ENCODE measurements around the gene P2RX2.

P2RX2 gene

GRCh38 chr12:132639956-132640520, 21.5 kb downstream of the P2RX2 start:
- H3K36me3 ChIP-seq (ENCODE audit: insufficient read depth, low read length), result peaks cover 26% of the 10 kb centered on the region

GRCh38 chr12:132640936-132641335, 22.4 kb downstream of the P2RX2 start:
- H3K36me3 ChIP-seq (ENCODE audit: insufficient read depth, low read length), result peaks cover 20% of the 10 kb centered on the region

More at GRCh38 chr12:132639956-132640520, 21.5 kb downstream of the P2RX2 start:
- H3K9me3 ChIP-seq (ENCODE audit: control insufficient read depth, insufficient read depth, low read length), result no peaks in the 10 kb centered on the region
- H3K4me1 ChIP-seq (ENCODE audit: insufficient read depth, low read length), result no peaks in the 10 kb centered on the region
- H3K9ac ChIP-seq (ENCODE audit: low read depth, low read length), result no peak overlapping the region

GRCh38 chr12:132641811-132642650, 23.5 kb downstream of the P2RX2 start:
- Histone ChIP-seq H3K36me3 (ENCODE audit: insufficient read depth, low read length) (peaks cover 13% of the 10 kb centered on the region), H3K9me3 (ENCODE audit: control insufficient read depth, insufficient read depth, low read length) (no peaks in the 10 kb centered on the region), H3K9ac (ENCODE audit: low read depth, low read length) (no peak overlapping the region), H3K4me1 (ENCODE audit: insufficient read depth, low read length) (no peaks in the 10 kb centered on the region)

More at GRCh38 chr12:132640936-132641335, 22.4 kb downstream of the P2RX2 start:
- Histone ChIP-seq H3K9me3 (ENCODE audit: control insufficient read depth, insufficient read depth, low read length) (no peaks in the 10 kb centered on the region), H3K4me1 (ENCODE audit: insufficient read depth, low read length) (no peaks in the 10 kb centered on the region), H3K9ac (ENCODE audit: low read depth, low read length) (no peak overlapping the region)

DNA sequence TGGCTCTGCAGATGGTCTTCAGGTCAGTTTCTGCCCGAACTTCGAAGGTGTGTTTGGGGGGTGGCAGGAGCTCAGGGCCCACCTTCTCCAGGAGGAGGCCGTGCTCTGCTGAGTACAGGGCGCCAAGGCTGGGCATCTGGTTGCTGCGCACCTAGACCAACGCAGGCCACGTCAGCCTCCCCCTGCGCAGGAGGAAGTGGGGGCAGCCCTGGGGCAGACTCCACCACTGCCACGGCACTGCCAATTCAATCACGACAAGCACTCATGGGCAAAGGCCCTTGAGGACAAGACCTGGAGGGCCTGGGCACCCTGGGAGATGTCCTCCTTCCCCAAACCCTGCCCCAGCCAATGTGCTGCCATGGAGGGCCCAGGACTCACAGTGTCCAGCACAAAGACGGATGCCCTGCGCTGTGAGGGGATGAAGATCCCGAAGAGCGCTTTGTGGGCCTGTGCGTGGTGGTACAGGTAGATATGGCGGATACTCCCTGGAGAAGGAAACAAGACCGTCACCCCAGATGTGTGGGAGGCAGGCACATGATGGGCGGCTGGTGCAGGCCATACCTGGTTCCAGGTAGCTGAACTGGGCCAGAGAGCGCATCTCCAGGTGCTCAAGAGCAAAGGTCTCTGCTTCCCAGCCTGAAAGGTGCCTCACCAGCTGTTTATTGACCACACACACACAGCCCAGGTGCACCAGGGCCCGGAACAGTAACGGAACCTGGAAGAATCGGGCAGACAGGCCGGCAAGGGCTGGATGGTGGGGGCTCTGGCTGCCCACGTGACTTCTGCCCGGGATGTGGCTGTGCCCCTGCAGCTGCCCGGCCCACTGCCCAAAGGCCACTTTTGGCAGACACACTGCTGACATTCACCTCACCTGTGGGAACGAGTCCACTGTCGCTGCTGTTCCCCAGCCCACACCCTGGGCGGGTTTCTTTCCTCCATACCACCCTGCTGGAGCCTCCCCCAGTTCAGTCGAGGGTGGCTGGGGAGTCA, 24.6 kb downstream of the P2RX2 start:
- no peaks in the 10 kb centered on the region for H3K4me1 ChIP-seq (ENCODE audit: insufficient read depth, low read length)
- H3K9me3 ChIP-seq (ENCODE audit: control insufficient read depth, insufficient read depth, low read length), result no peaks in the 10 kb centered on the region
- peaks cover 13% of the 10 kb centered on the region for H3K36me3 ChIP-seq (ENCODE audit: insufficient read depth, low read length)
- H3K9ac ChIP-seq (ENCODE audit: low read depth, low read length), result no peak overlapping the region

GRCh38 chr12:132646850-132647249, 28.3 kb downstream of the P2RX2 start:
- no peaks in the 10 kb centered on the region for H3K4me1 ChIP-seq (ENCODE audit: insufficient read depth, low read length)
- no peaks in the 10 kb centered on the region for H3K9me3 ChIP-seq (ENCODE audit: control insufficient read depth, insufficient read depth, low read length)
- H3K36me3 ChIP-seq (ENCODE audit: insufficient read depth, low read length), result peaks cover 22% of the 10 kb centered on the region
- no peak overlapping the region for H3K9ac ChIP-seq (ENCODE audit: low read depth, low read length)

DNA sequence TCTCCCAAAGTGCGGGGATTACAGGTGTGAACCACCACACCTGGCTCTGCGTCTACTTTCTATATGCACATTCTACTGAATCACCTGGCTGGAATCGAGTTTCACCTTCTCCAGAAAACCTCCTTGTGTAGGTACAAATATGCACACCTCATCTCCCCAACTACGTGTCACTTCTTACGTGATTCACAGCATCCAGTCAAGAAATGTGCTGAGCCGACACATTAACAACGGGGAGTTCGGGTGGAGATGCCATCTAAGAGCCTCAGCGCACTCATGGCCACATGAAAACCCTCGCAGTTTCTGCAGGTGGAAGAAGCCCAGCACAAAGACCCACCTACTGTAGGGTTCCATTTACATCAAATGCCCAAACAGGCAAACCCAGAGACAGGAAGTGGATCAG, 29.3 kb downstream of the P2RX2 start:
- no peaks in the 10 kb centered on the region for H3K9me3 ChIP-seq (ENCODE audit: control insufficient read depth, insufficient read depth, low read length)
- H3K36me3 ChIP-seq (ENCODE audit: insufficient read depth, low read length), result peaks cover 22% of the 10 kb centered on the region
- H3K9ac ChIP-seq (ENCODE audit: low read depth, low read length), result no peak overlapping the region
- H3K4me1 ChIP-seq (ENCODE audit: insufficient read depth, low read length), result no peaks in the 10 kb centered on the region

DNA sequence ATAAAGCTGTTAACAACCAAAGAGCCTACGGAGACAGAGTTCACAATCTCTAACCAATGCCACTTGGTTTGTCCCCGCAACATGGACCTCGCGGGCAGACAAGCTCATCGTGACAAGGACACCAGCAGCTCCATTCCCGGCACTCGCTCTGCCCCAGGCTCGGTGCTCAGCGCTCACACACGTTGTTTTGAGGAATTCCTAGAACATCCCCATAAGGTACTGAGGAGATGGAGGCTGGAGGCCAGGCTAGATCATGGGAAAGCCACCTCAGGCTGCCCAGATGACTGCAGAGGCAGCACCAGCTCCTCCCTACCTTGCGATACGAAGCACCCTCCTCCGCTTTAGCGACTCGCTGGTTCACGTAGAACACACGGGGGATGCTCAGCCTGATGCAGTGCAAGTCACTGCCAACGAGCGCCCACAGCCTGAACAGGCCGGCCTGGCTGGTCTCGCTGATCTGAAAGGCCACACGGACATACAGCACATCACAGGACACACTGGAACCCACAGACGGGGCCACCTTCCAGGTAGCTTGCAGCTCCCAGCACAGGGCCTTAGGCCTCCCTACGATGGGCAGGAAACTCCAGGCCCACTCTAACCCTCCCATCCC, 30.1 kb downstream of the P2RX2 start:
- H3K9ac ChIP-seq (ENCODE audit: low read depth, low read length), result no peak overlapping the region
- H3K36me3 ChIP-seq (ENCODE audit: insufficient read depth, low read length), result peaks cover 22% of the 10 kb centered on the region
- H3K9me3 ChIP-seq (ENCODE audit: control insufficient read depth, insufficient read depth, low read length), result no peaks in the 10 kb centered on the region
- no peaks in the 10 kb centered on the region for H3K4me1 ChIP-seq (ENCODE audit: insufficient read depth, low read length)

DNA sequence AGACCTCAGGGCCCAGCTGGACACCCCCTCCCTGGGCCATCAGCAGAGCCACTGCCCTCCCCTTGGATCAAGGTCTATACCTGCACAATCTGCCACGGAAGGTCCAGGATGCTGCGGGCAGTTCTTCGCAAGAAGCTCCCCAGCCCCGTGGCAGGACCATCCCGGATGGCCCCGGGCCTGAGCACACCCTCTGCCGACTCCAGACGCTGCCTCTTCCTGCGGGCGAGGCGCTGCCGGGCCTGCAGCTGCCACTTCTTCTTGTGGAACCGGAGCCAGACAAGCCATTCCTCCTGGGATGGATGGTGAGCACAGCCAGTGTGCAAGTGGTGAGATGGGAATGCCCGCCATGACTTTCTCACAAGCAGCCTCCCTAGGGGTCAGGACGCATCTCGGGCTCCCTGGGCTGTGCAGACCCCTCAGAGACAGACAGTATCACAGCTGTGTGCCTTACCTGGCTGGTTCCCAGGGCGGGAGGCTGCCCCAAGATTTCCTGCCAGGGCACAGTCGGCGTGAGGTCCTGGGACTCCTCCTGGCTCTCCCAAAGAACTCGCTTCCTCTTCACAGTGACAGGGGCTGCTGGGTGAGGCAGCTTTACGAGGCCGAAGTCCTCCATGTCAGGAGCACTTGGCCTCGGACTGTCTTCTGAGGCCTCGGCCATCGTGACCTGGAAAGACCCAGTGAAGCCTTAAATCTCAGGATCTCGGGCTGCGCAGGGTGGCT, 30.8 kb downstream of the P2RX2 start:
- H3K9me3 ChIP-seq (ENCODE audit: control insufficient read depth, insufficient read depth, low read length), result no peaks in the 10 kb centered on the region
- no peaks in the 10 kb centered on the region for H3K4me1 ChIP-seq (ENCODE audit: insufficient read depth, low read length)
- no peak overlapping the region for H3K9ac ChIP-seq (ENCODE audit: low read depth, low read length)
- peaks cover 22% of the 10 kb centered on the region for H3K36me3 ChIP-seq (ENCODE audit: insufficient read depth, low read length)

- H3K4me1 ChIP-seq (ENCODE audit: insufficient read depth, low read length), result no peaks in the 10 kb centered on the region
- peaks cover 22% of the 10 kb centered on the region for H3K36me3 ChIP-seq (ENCODE audit: insufficient read depth, low read length)
- no peak overlapping the region for H3K9ac ChIP-seq (ENCODE audit: low read depth, low read length)
- H3K9me3 ChIP-seq (ENCODE audit: control insufficient read depth, insufficient read depth, low read length), result no peaks in the 10 kb centered on the region
Measured at GRCh38 chr12:132651444-132652100, 33.0 kb downstream of the P2RX2 start.

GRCh38 chr12:132653567-132654290, 35.2 kb downstream of the P2RX2 start:
- Histone ChIP-seq H3K9ac (ENCODE audit: low read depth, low read length) (no peak overlapping the region), H3K9me3 (ENCODE audit: control insufficient read depth, insufficient read depth, low read length) (no peaks in the 10 kb centered on the region), H3K4me1 (ENCODE audit: insufficient read depth, low read length) (no peaks in the 10 kb centered on the region), H3K36me3 (ENCODE audit: insufficient read depth, low read length) (peaks cover 23% of the 10 kb centered on the region)

GRCh38 chr12:132657004-132657727, 38.6 kb downstream of the P2RX2 start:
- H3K9ac ChIP-seq (ENCODE audit: low read depth, low read length), result no peak overlapping the region
- peaks cover 31% of the 10 kb centered on the region for H3K36me3 ChIP-seq (ENCODE audit: insufficient read depth, low read length)
- no peaks in the 10 kb centered on the region for H3K4me1 ChIP-seq (ENCODE audit: insufficient read depth, low read length)
- no peaks in the 10 kb centered on the region for H3K9me3 ChIP-seq (ENCODE audit: control insufficient read depth, insufficient read depth, low read length)

- Histone ChIP-seq H3K4me1 (ENCODE audit: insufficient read depth, low read length) (no peaks in the 10 kb centered on the region), H3K9ac (ENCODE audit: low read depth, low read length) (no peak overlapping the region), H3K9me3 (ENCODE audit: control insufficient read depth, insufficient read depth, low read length) (no peaks in the 10 kb centered on the region), H3K36me3 (ENCODE audit: insufficient read depth, low read length) (peaks cover 34% of the 10 kb centered on the region)
Measured at GRCh38 chr12:132658149-132658894, 39.7 kb downstream of the P2RX2 start.
